D721Med (cell line): Measurements from ENCODE around the gene GABRB3.

Experiments used
- DNase-seq: peaks from one replicate; pipeline ENCODE4 v3.0.0; 2011; ENCODE audit warnings: low spot score; ENCODE audit not compliant: insufficient read length
- FAIRE-seq: peaks from 2 replicates; lab custom pipeline; 2011; peaks lifted over from hg19 to GRCh38; lab: Jason Lieb, UNC
- CTCF ChIP-seq: IDR thresholded peaks from 2 replicates; pipeline ENCODE4 v1.5.1; 2012; ENCODE audit warnings: mild to moderate bottlenecking, control low read depth; ENCODE audit not compliant: insufficient read depth; ENCODE audit errors: missing control alignments

GABRB3 gene

GRCh38 chr15:26665957-26666791 lies 106.7 kb downstream of the GABRB3 start:
- DNase-seq (no peak), FAIRE-seq (no peak)

GRCh38 chr15:26662283-26662682 lies 110.6 kb downstream of the GABRB3 start:
- TF ChIP-seq CTCF: no peak
- no peak for FAIRE-seq

More at GRCh38 chr15:26665957-26666791, 106.7 kb downstream of the GABRB3 start:
- TF ChIP-seq CTCF: peak; percentile 13

DNA sequence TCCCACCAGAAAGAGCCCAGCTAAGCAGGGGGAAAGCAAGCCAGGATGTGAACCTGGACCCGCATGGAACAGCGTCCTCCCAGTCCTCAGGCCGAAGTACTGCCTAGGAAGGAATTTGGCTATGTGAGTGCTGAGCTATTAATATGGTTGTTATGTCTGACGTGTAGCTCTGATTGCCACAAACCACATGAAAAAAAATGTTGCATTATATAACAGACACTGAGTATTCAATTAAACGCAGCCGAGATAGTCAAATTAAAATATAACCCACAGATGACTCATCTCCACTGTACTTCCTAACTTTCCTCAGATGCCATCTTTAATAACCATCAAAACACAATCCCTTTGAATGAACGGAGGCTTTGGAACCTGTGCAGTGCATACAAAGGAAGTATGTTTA lies 111.1 kb downstream of the GABRB3 start:
- DNase-seq: no peak
- FAIRE-seq: no peak
- TF ChIP-seq CTCF: no peak

More at GRCh38 chr15:26662283-26662682, 110.6 kb downstream of the GABRB3 start:
- no peak for DNase-seq

GRCh38 chr15:26661107-26661506 lies 111.8 kb downstream of the GABRB3 start:
- DNase-seq (no peak), FAIRE-seq (no peak)
- no peak for TF ChIP-seq CTCF

GRCh38 chr15:26660241-26660640 lies 112.6 kb downstream of the GABRB3 start:
- FAIRE-seq (no peak), DNase-seq (no peak)
- TF ChIP-seq CTCF: no peak

- TF ChIP-seq CTCF: no peak
- FAIRE-seq: no peak
- DNase-seq: no peak
Measured at GRCh38 chr15:26658290-26658689, 114.6 kb downstream of the GABRB3 start.

GRCh38 chr15:26656080-26656479 lies 116.8 kb downstream of the GABRB3 start:
- no peak for TF ChIP-seq CTCF
- no peak for DNase-seq
- no peak for FAIRE-seq
